ENCODE data around the gene F7.
"Not testable (repeated sequence)": the region's sequence is repeated elsewhere in the genome, so short reads cannot be mapped to it uniquely, and the experiment has no call there.

- not testable (repeated sequence) for TF ChIP-seq EZH2 (IDR thresholded peaks at IDR 0.05; ENCODE audit: insufficient read depth, poor library complexity, severe bottlenecking); EZH2phosphoT487 (IDR thresholded peaks at IDR 0.05; ENCODE audit: insufficient read depth, low read depth)
Observed at GRCh38 chr13:113102302-113102701, 3.3 kb upstream of the F7 start.
